ENCODE results near the gene PIK3R6.

Gene PIK3R6

GRCh38 chr17:8791910-8792270, 75.6 kb downstream of the PIK3R6 start:
- no peak for DNase-seq

GRCh38 chr17:8791248-8791909, 76.1 kb downstream of the PIK3R6 start:
- DNase-seq, result no peak

- DNase-seq, result no peak
Observed at GRCh38 chr17:8789743-8790142, 77.7 kb downstream of the PIK3R6 start.

GRCh38 chr17:8788998-8789397, 78.5 kb downstream of the PIK3R6 start:
- DNase-seq, result no peak

GRCh38 chr17:8785547-8786413, 81.7 kb downstream of the PIK3R6 start:
- DNase-seq, result peak; percentile 58 to 76

GRCh38 chr17:8782176-8782575, 85.3 kb downstream of the PIK3R6 start:
- no peak for DNase-seq

- no peak for DNase-seq
Observed at GRCh38 chr17:8781776-8782175, 85.7 kb downstream of the PIK3R6 start.

GRCh38 chr17:8776881-8777280, 90.6 kb downstream of the PIK3R6 start:
- DNase-seq, result no peak

DNA sequence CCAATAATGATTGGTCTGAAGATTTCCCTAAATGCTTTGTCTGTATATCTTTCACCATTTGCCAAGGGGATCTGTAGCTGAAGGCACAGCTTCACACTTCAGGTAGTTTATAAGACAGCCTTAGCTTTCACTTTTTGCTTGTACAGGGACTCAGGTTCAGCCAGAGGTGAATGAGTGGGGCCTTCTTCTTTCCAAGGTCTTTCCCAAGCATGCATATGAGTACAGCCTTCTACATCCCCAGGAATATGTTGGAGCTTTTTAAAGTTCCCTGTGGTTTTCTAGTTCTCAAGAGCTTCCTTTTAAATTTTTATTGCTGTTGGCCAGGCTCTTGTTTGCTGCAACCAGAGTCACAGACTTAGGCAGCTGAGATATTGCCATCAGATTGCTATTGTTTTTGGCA, 91.2 kb downstream of the PIK3R6 start:
- DNase-seq, result no peak

DNA sequence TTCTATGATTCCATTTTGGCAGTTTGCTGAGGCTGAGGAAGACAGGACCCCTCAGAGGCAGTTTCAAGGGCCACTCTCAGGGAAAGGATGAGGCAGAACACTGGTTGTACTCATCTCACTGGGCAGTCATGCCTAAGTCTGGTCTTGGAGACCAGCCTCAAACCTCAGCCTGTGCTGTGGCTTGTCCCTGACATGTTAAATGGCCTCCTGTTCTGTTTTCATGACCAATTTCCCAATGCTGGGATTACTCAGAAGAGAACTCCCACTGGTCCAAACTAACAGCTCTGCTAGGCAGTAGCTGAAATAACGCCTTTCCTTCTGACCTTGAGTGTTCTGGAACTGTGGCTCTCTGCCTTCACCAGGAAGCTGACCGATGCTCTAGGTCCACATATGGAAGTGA, 100.7 kb downstream of the PIK3R6 start:
- DNase-seq, result no peak

DNA sequence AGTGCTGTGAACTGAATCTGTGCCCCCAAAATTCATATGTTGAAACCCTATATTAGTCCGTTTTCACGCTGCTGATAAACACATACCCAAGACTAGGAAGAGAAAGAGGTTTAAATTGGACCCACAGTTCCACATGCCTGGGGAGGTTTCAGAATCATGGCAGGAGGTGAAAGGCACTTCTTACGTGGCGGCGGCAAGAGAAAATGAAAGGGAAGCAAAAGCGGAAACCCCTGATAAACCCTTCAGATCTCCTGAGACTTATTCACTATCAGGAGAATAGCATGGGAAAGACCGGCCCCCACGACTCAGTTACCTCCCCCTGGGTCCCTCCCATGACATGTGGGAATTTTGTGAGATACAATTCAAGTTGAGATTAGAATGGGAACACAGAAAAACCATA, 105.5 kb downstream of the PIK3R6 start:
- no peak for DNase-seq

- DNase-seq, result no peak
Observed at GRCh38 chr17:8758137-8758596, 109.3 kb downstream of the PIK3R6 start, which contains the start of gene SPDYE4. TSS of gene SPDYE4 (minus strand) at chr17:8758546. CDS start at chr17:8758382, 164 bp downstream.

GRCh38 chr17:8757189-8757588, 110.3 kb downstream of the PIK3R6 start:
- DNase-seq, result no peak

GRCh38 chr17:8755590-8756255, 111.8 kb downstream of the PIK3R6 start:
- DNase-seq, result no peak

DNA sequence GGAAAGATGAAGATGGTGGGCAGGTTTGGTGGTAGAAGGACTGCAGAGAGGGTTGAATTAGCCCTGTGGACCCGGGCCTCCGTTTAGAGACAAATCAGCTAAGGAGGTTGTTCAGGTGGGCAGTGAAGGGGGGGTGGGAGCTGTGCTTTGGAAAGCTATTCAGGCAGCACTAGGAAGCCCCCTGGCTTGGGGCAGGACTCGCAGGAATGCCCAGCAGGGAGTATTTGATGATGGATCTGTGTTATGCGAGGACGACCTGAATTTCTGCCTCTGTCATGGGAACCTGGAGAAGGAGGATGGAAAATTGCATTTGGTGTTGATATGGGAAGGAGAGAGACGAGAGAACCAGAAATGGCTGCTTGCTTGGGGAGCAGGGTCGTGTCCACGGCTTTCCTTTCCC, 112.6 kb downstream of the PIK3R6 start:
- no peak for DNase-seq

DNA sequence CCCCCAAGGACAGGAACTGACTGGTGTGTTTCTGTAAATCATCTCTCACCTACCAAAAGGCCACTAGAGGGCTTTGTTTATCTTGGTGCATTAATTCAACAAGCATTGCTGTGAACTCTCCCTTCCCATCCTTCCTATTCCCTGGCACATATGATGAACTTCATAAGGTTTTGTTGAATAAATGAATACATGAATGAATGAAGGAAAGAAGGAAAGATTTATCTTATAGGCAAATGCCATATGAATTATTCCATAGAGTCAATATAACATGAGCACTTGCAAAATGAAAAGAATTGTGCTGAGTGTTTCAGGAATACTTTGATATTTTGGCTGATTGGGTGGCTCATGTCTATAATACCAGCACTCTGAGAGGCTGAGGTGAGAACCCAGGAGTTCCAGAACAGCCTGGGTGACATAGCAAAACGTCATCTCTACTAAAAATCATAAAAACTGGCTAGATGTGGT, 113.5 kb downstream of the PIK3R6 start:
- DNase-seq, result peak; percentile 67 to 75

DNA sequence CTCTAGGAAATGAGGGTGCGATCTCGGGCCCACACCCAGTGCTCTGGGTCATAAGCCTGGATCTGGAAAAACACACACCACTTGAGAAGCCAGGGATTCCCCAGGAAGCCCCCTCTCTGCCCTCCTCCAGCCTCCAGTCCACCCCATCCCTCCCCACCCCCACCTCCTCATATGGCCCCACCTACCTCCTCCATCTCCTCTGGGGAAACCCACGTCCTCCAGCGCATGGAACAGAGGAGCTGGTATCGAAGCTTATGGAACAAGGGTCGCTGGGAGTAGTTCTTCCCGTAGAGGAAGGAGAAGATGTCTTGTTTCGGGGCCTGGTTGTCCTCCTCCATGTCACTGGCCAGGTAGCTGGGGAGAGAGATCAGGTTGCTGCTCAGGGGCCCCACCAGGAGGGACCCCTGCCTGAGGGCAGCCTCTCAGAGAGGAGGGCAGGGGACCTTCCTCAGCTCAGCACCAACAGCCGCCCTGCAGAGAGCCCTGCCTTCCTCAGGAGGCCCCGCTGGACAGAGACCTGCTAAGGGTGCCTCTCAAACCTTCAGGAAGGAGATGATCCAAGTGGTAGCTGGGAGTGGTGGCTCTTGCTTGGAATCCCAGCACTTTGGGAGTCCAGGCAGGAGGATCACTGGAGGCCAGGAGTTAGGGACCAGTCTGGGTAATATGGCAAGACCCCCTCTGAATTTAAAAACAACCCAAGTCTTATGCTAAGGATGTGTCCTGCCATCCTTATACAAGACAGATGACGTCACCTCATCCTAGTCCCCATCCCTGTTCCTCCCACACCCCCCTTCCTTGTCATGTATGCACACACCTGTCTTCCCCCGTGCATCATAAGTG, 114.1 kb downstream of the PIK3R6 start:
- no peak for DNase-seq

All from SHP77 (cell line).